Epidermal melanocyte (primary cell): ENCODE measurements around the gene RPL27A.
A peak's percentile ranks its signal among the peaks of the same experiment; 100 is the strongest.

Experiments used
- DNase-seq: peaks from one replicate; pipeline ENCODE4 v3.0.0; 2011; ENCODE audit warnings: low spot score; ENCODE audit not compliant: insufficient read length

The RPL27A gene

GRCh38 chr11:8698917-8699441 lies 16.4 kb downstream of the RPL27A start:
- no peak for DNase-seq

- peak; percentile 85 for DNase-seq
These were observed 17.3 kb downstream of the RPL27A start for GRCh38 chr11:8699903-8700302.

DNA sequence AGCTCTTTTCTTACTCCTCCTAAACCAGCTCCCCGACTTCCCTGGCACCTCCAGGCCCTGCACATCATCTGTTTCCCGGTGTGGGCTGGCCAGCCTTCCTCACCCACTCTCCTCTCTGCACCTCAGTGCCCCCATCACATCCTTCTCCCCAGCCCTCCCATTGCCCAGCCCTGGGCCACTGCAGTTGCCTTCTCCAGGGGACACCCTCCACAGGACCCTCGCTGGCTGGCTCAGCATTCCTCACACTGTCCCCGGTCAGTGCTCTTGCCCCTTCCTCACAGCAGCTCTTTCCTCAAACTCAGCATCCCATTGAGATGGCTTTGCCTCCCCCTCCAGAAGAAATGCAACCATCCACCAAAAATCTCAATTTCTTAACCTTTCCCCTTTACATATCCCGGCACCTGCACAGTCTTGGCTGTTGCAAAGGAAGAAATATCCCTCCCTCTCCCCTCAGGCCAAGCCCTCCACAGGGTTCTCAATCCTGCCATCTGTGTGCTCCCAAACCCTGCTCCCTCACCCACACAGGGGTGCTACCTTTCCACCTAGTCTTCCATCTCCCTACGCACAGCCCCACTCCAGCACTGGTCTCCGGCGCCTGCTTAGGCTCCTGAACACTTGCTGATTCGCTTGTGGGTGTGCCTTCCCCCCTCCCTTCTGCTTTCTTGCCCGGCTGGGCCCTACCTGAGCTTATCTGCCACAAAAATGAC lies 19.5 kb downstream of the RPL27A start:
- DNase-seq: no peak

- no peak for DNase-seq
These were observed 20.0 kb downstream of the RPL27A start for GRCh38 chr11:8702598-8702915.

- no peak for DNase-seq
These were observed 21.5 kb downstream of the RPL27A start for GRCh38 chr11:8704136-8704535.

- DNase-seq: no peak
These were observed 22.6 kb downstream of the RPL27A start for GRCh38 chr11:8705146-8705545.

DNA sequence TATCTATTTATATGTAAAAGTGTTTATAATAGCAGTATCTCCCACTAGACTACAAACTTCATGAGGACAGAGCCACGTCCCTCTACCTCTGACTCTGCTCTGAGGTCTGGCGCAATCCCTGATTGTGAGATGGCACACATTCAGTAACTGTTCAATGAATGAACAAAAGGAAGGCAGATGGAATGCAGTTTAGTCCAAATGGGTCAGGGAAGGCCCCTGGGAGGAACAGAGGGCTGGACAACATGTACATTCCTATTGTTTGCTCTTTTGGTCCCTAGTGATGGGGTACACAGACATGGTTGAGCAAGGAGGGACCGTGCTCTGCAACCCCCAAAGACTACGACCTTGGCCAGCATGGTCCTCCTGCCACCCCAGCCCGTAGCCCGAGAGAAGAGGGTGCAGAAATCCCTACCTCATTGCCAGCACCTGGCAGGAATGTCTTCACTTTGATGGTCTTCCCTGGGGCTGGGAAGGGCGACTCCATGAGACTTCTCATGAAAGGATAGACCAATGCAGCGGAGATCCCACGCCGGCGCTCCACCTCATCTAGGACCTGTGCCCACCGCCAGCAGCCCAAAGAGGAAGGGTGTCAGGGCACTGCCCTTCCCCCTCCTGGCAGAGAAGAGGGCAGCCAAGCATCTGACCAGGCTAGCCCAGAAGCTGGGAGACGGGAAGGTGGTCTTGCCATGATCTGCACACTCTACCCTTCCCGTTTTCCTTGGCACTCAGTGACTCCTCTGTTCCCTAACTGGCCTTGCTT lies 24.3 kb downstream of the RPL27A start:
- no peak for DNase-seq

GRCh38 chr11:8707541-8708191 lies 25.1 kb downstream of the RPL27A start:
- no peak for DNase-seq

GRCh38 chr11:8709002-8709672 lies 26.5 kb downstream of the RPL27A start:
- DNase-seq: no peak

GRCh38 chr11:8709777-8710176 lies 27.2 kb downstream of the RPL27A start:
- no peak for DNase-seq

GRCh38 chr11:8711895-8712442 lies 29.4 kb downstream of the RPL27A start:
- DNase-seq: no peak

DNA sequence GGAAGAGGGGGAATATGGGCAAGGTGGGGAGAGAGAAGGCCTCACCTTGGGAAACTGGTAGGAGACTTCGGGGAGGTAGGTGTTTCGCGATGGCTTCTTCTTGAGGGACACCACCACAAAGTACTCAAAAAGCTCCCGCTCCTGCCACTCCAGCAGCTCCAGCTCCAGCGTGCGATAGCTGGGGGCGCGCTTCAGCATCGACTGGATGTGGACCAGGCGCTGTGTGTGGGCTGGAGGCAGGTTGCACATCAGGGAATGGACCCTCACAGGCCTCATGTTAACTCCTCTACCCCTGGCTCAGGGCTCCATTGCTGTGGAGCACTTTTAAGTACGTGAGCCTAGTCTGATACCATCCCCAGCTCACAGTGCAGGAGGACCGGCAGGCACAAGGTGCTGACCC lies 29.9 kb downstream of the RPL27A start:
- no peak for DNase-seq

GRCh38 chr11:8713760-8714454 lies 31.3 kb downstream of the RPL27A start:
- no peak for DNase-seq

DNA sequence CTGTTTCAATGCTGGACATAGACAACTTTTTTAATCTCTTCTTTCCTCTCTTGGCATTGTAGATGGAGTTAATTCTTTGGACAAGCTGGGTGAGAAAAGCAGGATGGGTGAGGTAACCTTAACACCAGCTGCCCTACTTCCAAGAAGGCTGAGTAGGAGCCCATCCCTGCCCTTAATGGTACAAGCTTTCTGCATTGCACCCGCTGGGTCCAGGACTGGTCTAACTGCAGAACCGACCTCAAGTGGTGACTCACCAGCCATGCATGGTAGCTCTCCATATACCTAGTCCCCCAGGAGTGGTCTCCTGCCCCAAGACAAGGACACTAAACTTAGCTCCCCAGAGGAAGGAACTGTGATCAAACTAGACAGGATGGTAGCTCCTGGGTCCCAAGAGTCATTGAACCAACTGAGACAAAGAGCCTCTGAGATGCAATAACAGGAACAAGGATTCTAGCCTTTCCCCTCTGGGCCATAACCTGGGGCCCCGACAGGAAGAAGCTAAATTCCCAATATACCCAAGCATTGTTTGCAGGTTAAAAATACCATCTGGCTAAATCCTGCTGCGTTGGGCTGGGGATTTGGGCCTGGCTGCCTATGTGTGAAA lies 32.1 kb downstream of the RPL27A start:
- DNase-seq: no peak

DNA sequence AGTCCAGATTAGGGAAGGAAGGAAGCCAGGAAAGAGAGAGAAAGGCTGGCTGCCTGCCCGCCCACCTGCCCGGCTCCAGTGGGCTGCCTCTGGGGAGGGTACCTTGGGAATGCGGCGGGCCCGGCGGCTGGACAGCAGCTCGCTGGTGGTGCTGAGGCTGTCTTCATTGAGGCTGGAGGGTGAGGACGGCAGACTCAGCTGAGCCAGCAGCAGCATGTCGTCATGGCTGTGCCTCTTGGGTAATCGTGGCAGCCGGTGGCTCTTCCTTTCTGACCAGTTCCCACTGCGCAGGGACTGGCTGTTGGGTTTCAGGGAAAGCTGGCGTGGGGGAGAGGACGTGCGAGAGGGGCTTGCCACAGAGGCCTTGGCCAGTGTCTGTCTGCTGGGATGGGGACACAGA lies 32.9 kb downstream of the RPL27A start:
- no peak for DNase-seq

GRCh38 chr11:8717544-8717875 lies 34.9 kb downstream of the RPL27A start:
- no peak for DNase-seq

- DNase-seq: no peak
These were observed 35.5 kb downstream of the RPL27A start for GRCh38 chr11:8717876-8718753.

- peak; percentile 71 for DNase-seq
These were observed 36.6 kb downstream of the RPL27A start for GRCh38 chr11:8719211-8719649.

DNA sequence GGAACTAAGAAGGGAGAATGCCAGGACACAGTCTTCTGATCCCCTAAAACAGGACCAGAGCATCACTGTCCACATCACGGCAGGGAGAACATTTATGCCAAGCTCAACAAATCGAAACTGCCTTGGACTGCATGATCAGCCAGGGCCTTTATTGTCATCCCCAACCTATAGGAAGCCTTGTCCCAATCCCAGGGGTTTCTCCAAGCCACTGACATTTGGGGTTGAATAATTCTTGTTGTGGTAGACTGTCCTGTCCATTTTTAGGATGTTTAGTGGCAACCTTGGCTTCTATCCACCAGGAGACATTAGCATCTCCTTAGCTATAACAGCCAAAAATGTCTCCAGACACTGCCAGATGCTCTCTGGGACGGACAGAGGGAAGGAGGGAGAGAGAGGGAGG lies 37.1 kb downstream of the RPL27A start:
- no peak for DNase-seq

- DNase-seq: no peak
These were observed 37.8 kb downstream of the RPL27A start for GRCh38 chr11:8720352-8720751.
